ENCODE measurements around the gene S100A6.

The S100A6 gene

DNA sequence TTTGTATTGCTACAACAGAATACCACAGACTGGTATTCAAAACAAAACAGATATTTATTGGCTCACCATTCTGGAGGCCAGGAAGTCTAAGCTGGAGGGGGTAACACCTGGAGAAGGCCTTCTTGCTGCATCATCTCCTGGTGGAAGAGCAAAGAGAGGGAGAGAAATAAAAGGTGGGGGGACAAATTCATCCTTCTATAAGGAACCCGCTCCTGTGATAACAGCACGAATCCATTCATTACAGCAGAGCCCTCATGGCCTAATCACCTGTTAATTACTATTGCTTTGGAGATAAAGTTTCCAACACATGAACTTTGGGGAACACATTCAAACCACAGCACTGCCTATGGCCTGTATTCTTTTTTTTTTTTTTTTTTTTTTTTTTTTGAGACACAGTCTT lies 24.4 kb upstream of the S100A6 start:
- no peak overlapping the region for H3K27ac ChIP-seq
- TF ChIP-seq, protein P1, sequence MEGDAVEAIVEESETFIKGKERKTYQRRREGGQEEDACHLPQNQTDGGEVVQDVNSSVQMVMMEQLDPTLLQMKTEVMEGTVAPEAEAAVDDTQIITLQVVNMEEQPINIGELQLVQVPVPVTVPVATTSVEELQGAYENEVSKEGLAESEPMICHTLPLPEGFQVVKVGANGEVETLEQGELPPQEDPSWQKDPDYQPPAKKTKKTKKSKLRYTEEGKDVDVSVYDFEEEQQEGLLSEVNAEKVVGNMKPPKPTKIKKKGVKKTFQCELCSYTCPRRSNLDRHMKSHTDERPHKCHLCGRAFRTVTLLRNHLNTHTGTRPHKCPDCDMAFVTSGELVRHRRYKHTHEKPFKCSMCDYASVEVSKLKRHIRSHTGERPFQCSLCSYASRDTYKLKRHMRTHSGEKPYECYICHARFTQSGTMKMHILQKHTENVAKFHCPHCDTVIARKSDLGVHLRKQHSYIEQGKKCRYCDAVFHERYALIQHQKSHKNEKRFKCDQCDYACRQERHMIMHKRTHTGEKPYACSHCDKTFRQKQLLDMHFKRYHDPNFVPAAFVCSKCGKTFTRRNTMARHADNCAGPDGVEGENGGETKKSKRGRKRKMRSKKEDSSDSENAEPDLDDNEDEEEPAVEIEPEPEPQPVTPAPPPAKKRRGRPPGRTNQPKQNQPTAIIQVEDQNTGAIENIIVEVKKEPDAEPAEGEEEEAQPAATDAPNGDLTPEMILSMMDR (conservative IDR thresholded peaks at IDR 0.05) = no peak
- TF ChIP-seq ZFX (IDR thresholded peaks at IDR 0.05) = no peak

DNA sequence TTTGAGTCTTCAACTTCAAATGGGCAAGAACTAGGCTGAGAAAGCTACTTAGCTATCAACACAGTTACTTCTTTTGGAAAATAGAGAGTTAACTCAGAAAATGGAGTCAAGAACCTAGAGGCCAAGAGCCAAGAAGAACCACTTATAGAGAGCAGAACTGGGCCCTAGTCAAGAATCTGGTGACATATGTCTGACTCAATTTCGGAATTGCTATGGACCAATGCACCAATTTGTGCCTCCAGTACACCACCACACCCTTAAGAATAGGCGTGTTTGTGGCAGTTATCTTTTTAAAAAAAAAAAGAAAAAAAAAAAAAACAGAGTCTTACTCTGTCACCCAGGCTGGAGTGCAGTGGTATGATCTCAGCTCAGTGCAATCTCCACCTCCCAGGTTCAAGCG lies 22.1 kb upstream of the S100A6 start:
- no peak overlapping the region for H3K27ac ChIP-seq
- no peak for TF ChIP-seq ZFX (IDR thresholded peaks at IDR 0.05)
- TF ChIP-seq, protein P1 (conservative IDR thresholded peaks at IDR 0.05) = no peak

DNA sequence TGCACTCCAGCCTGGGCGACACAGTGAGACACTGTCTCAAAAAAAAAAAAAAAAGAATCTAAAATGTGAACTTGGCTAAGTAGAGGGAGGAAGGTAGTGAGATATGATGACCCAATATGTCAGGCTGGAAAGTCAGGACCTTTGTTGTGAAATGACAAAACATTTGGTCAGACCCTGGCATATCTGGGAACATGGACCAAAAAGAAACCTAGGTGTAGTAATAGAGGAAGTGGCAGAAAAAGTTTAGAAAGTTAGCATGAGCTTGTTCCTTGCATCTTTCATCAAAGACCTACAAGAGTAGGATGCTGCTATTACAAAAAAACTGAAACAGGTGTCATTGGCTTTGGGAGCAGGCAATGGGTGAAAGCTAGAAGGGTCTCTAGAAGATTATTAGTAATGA lies 20.6 kb upstream of the S100A6 start:
- H3K27ac ChIP-seq = no peak overlapping the region
- TF ChIP-seq, protein P1 (conservative IDR thresholded peaks at IDR 0.05) = no peak
- no peak for TF ChIP-seq ZFX (IDR thresholded peaks at IDR 0.05)

DNA sequence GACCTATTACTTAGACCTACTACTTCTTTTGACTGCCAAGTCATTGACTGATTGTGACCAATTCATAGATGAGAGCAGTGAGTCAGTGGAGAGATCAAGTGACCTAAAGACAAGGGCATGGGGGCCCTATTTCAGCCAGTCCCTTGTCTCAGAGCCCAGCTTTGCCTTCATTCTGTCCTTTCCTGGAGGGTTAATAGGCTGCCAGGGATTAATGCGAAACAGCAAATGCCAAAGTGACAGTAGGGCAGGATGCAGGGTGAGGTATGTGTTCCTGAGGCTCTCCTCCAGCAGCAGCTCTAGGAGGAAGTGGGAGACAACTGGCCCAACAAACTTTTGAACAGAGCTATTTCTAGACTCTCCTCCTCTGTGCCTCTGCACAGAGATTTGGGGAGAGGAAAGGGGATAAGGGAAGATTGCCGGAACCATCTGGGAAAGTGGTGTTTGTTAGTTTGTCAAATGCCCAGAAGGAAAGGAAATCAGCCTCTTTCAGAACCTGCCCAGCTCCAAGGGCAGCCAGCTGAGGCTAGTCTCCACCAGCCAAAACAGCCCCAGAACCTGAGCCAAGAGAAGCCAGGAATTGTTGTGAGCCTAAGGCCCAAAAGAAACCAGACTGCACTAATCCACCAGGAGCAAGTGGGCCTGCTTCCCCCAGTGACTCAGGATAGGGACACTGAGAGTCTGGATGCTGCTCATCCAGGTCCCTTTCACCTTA lies 18.2 kb upstream of the S100A6 start:
- no peak overlapping the region for H3K27ac ChIP-seq
- TF ChIP-seq ZFX (IDR thresholded peaks at IDR 0.05) = no peak
- TF ChIP-seq, protein P1 (conservative IDR thresholded peaks at IDR 0.05) = no peak

DNA sequence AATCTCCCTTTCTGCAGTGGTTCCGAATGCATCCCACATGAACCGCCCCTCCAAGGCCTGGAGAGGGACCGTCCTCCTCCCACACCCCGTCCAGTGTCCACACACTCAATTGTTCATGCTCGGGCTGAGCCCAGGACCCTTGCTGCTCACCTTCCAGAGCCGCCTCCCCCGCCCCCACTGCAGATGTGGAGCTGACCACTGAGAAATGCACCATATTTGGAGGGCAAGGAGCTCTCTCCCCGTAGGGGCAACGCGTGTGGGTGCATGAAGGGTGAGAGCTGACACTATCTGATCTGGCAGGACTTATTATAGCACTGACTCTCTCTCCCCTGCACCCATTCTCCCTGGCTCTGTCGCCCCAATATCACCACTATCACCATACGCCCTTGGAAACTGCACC lies 17.3 kb upstream of the S100A6 start:
- no peak for TF ChIP-seq ZFX (IDR thresholded peaks at IDR 0.05)
- TF ChIP-seq, protein P1 (conservative IDR thresholded peaks at IDR 0.05) = no peak
- no peak overlapping the region for H3K27ac ChIP-seq

DNA sequence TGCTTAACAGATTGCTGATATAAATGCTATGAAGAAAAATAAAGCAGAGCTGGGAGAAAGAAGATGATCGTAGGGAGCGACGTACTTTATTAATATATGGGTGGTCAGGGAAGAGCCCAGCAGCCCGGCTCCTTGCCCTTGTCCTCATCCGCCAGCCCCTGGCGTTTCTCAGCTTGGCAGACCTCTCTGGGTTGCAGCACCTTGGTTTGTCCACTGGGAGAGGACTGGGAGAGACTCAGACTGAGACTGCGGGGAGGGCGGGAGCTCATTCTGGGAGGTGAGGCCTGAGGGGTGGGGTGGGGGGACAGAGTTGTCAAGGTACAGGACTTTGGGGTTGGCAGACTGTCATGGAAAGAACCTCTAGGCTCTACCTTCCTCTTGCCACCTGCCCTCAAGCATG lies 16.5 kb upstream of the S100A6 start:
- TF ChIP-seq ZFX (IDR thresholded peaks at IDR 0.05) = no peak
- TF ChIP-seq, protein P1 (conservative IDR thresholded peaks at IDR 0.05) = no peak
- no peak overlapping the region for H3K27ac ChIP-seq

DNA sequence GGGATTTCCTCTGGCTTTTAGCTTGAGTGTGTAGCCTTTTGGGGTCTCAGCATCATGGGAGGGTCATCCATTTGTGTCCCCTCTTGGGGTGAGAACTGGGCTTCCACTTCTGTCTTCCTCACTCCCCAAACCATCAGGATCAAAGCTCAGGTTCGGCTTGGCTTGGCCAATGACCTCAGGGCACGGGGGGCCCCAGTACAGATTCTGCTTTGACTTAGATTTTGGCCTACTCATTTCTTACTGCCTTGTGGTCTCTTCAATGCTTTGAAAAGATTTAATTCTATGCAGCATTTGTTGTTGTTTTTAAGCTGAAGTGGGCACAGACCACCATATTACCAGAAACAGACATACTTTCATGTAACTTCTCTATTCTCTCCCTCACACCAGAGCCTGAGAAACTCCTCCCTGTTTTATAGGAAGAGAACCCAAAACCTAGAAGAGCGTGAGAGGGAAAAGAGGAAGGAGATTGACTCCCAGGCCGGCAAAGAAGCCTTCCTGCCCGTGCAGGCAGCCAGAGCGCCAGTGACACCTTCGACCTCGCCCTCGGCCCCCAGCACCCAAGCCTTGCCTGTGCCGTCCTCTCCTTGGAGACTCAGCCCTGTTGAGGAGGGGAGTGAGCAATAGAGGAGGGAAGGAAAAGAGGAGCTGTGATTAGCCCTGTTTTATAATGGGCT lies 15.2 kb upstream of the S100A6 start:
- H3K27ac ChIP-seq = no peak overlapping the region

More for the DNA sequence above, 15.2 kb upstream of the S100A6 start:
- TF ChIP-seq ZFX (IDR thresholded peaks at IDR 0.05) = no peak
- TF ChIP-seq, protein P1 (conservative IDR thresholded peaks at IDR 0.05) = no peak

All from C4-2B (cell line).